ENCODE data around the gene DLG2.
"Not testable (repeated sequence)": the region's sequence is repeated elsewhere in the genome, so short reads cannot be mapped to it uniquely, and the experiment has no call there.

The DLG2 gene

GRCh38 chr11:83471831-83472727 lies 2155.1 kb downstream of the DLG2 start:
- in situ Hi-C loops (cut with MboI; ENCODE audit: low sequenced_read_pairs), result no loop called here

- in situ Hi-C loops (cut with MboI; ENCODE audit: low sequenced_read_pairs), result no loop called here
Observed at GRCh38 chr11:83467837-83468236, 2159.3 kb downstream of the DLG2 start.

- in situ Hi-C loops (cut with MboI; ENCODE audit: low sequenced_read_pairs), result no loop called here
Observed at GRCh38 chr11:83464160-83464944, 2162.8 kb downstream of the DLG2 start.

GRCh38 chr11:83459798-83460197 lies 2167.3 kb downstream of the DLG2 start:
- in situ Hi-C loops (cut with MboI; ENCODE audit: low sequenced_read_pairs), result no loop called here

- in situ Hi-C loops (cut with MboI; ENCODE audit: low sequenced_read_pairs), result no loop called here
Observed at GRCh38 chr11:83456566-83456965, 2170.6 kb downstream of the DLG2 start.

GRCh38 chr11:83456075-83456474 lies 2171.1 kb downstream of the DLG2 start:
- in situ Hi-C loops (cut with MboI; ENCODE audit: low sequenced_read_pairs), result no loop called here

- in situ Hi-C loops (cut with MboI; ENCODE audit: low sequenced_read_pairs), result no loop called here
Observed at GRCh38 chr11:83455356-83455755, 2171.8 kb downstream of the DLG2 start.

GRCh38 chr11:83454674-83455073 lies 2172.5 kb downstream of the DLG2 start:
- in situ Hi-C loops (cut with MboI; ENCODE audit: low sequenced_read_pairs), result no loop called here

- in situ Hi-C loops (cut with MboI; ENCODE audit: low sequenced_read_pairs), result no loop called here
Observed at GRCh38 chr11:83449338-83449913, 2177.7 kb downstream of the DLG2 start.

- in situ Hi-C loops (cut with MboI; ENCODE audit: low sequenced_read_pairs), result no loop called here
Observed at GRCh38 chr11:83448686-83449085, 2178.5 kb downstream of the DLG2 start.

GRCh38 chr11:83443880-83444279 lies 2183.3 kb downstream of the DLG2 start:
- in situ Hi-C loops (cut with MboI; ENCODE audit: low sequenced_read_pairs), result not testable (repeated sequence)

- in situ Hi-C loops (cut with MboI; ENCODE audit: low sequenced_read_pairs), result no loop called here
Observed at GRCh38 chr11:83441601-83442000, 2185.5 kb downstream of the DLG2 start.

- in situ Hi-C loops (cut with MboI; ENCODE audit: low sequenced_read_pairs), result no loop called here
Observed at GRCh38 chr11:83441171-83441570, 2186.0 kb downstream of the DLG2 start.

- in situ Hi-C loops (cut with MboI; ENCODE audit: low sequenced_read_pairs), result no loop called here
Observed at GRCh38 chr11:83438438-83438837, 2188.7 kb downstream of the DLG2 start.

- in situ Hi-C loops (cut with MboI; ENCODE audit: low sequenced_read_pairs), result no loop called here
Observed at GRCh38 chr11:83437939-83438338, 2189.2 kb downstream of the DLG2 start.

- in situ Hi-C loops (cut with MboI; ENCODE audit: low sequenced_read_pairs), result no loop called here
Observed at GRCh38 chr11:83436855-83437254, 2190.3 kb downstream of the DLG2 start.

- in situ Hi-C loops (cut with MboI; ENCODE audit: low sequenced_read_pairs), result not testable (repeated sequence)
Observed at GRCh38 chr11:83434812-83435211, 2192.3 kb downstream of the DLG2 start.

GRCh38 chr11:83427943-83428342 lies 2199.2 kb downstream of the DLG2 start:
- in situ Hi-C loops (cut with MboI; ENCODE audit: low sequenced_read_pairs), result no loop called here

GRCh38 chr11:83427501-83427900 lies 2199.6 kb downstream of the DLG2 start:
- in situ Hi-C loops (cut with MboI; ENCODE audit: low sequenced_read_pairs), result no loop called here

GRCh38 chr11:83425137-83425466 lies 2202.0 kb downstream of the DLG2 start:
- in situ Hi-C loops (cut with MboI; ENCODE audit: low sequenced_read_pairs), result no loop called here

GRCh38 chr11:83424376-83425136 lies 2202.6 kb downstream of the DLG2 start:
- in situ Hi-C loops (cut with MboI; ENCODE audit: low sequenced_read_pairs), result no loop called here

Measured in HL-60/S4 treated with phorbol 12-myristate 13-acetate at 8.2 ng/mL for 4 days and 3 days (cell line).